Fibroblast of skin of abdomen (primary cell): ENCODE data around the gene MARK3.
A peak's percentile ranks its signal among the peaks of the same experiment; 100 is the strongest.

ENCODE experiments used
- DNase-seq: peaks from one replicate; pipeline ENCODE4 v3.0.0-alpha.2; 2013

The MARK3 gene

DNA sequence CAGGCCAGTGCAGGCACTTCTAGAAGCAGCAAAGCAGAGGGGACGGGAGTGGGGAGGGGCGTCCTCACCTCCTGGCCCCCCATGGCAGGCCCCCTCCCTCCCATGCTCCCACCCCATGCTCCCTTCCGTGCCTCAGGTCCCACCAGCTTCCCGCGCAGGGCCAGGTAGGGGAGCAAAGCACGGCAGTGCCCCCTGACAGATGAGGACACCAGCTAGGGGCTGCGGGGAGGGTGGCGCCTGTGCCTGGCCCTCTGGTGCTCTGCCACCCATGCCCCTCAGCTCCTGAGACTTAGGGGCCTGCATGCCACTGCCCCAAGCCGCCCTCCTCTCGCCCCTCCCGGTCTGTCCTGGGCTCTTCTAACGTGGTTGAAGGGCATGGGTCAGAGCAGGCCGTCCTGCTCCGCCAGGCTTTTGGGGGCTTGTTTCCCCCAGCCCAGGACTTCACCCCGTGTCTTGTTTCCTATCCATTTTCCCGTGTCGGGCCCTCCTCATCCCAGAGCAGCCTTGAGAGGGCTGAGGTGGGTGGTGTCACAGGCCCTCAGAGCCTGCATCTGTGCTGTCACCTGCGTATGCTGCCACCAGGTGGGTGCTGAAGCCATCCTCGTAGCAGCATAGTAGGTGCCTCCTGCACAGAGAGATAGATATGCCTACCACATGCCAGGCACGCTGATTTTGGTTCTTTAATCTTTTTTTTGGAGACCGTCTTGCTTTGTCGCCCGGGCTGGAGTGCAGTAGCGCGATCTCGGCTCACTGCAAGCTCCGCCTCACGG lies 154.0 kb downstream of the MARK3 start:
- DNase-seq, result no peak

DNA sequence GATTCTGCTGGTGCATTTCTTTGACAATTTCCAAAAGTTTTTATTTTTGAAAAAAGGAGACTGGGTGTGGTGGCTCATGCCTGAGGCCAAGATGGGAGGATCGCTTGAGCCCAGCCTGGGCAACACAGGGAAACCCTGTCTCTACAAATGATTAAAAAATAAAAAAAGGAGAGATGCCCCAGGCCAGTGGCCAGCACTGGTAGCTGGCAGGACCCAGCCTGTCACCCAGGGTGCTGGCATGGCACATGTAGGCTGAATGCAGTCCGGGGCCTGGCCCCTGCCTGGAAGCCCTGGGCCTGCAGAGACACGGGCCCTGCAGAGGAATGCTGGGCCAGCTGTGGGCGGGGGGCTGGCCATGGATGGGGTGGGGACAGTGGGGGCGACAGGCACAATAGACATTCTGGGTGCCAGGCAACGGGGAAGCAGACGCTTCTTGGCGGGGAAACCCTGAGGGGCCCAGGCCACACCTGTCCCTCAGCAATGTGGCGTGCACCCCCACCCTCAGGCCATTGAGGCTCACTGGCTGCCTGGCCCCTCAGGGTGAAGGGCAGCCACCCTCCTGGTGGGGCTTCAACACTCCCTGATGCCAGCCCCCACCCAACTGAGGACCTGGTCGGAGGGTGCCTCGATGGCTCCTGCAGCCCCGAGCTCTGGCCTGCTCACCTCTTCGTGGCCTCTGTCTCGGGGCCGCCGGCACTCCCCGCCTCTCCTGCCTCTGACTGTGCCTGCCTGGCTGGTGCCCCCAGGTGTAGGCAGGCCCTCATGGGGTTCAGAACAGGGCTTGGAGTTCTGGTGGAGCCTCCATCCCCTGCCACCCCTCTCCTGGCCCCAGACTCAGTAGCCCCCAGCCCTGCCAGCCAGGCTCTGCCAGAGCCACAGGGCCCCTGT lies 155.8 kb downstream of the MARK3 start:
- no peak for DNase-seq

DNA sequence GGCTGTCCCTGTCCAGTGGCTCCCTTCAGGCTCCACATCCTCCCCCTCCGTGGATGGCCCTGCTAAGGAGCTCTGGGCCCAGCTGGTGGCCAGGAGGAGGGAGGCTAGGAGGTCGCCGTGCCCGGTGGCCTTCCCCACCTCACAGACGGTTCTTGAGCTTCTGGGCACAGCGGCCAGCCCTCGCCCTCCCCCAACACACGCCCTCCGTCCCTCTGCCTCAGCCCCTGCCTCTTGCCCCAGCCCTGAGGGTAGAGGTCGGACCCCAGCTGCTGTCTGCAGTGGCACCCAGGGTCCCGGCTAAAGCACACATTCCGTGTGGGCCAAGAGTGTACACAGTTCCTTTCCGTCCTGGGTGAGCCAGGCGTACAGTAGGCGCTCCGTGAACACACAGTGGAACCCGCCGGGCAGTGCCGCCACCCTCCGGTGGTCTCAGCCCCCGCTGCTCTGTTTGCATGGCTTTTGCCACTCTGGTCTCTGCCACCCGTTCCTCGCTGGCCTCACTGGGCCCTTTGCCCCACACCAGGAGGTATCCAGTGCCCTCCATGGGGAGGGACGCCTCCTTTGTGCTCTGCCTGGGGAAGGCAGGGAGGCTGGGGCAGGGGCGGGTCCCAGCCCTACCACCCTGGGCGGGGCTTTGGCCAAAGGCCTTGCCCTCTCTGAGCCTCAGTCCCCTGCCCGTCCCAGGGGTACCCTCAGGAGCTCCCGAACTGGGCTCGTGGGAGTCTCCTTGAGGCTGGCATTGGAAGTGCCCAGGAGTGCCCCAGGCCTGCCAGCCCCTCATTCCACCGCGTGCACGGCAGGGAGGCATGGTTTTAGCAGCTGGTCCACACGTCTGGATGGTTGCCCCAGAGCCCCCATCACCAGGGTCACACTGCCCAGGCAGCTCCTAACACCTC lies 156.7 kb downstream of the MARK3 start:
- no peak for DNase-seq

DNA sequence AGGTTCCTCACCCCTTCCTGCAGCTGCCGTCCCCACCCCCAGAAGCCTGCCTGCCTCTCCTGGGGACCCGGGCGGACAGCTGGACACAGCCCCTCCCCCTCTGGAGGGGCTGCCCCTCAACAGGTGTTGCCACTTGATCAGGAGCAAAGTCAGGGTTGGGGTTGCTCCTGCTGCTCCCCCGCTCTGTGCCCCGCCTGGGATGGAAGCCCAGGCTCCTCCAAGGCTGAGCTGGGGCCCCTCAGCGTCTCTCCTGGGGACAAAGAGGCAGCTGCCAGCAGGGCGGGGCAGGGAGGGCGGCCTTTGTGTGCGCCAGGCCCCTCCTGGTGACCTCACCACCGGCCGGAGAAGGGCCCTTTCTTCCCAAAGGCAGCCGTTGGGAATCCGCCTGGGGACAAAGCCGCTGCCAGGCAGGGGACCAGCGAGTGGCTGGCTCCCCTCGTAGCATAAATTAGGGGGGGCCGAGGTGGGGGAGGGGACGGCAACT lies 157.4 kb downstream of the MARK3 start:
- no peak for DNase-seq

DNA sequence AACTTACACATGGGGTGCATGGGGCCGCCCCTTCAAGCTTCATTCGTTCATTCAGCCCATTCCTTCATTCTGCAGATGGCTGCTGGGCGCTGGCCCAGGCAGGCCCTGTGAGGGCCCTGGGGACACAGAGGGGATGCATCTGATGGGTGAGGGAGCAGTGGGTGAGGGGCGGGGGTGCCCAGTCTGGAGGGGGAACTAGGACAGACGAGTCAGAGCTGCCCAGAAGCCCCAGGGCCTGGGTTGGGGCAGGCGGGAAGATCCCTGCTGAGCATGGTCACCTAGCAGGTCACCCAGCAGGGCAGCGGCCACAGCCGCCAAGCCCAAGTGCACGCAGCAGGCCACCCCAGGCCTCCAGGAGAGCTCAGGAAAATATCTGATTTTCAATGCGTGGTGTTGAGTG lies 157.9 kb downstream of the MARK3 start:
- DNase-seq, result no peak

DNA sequence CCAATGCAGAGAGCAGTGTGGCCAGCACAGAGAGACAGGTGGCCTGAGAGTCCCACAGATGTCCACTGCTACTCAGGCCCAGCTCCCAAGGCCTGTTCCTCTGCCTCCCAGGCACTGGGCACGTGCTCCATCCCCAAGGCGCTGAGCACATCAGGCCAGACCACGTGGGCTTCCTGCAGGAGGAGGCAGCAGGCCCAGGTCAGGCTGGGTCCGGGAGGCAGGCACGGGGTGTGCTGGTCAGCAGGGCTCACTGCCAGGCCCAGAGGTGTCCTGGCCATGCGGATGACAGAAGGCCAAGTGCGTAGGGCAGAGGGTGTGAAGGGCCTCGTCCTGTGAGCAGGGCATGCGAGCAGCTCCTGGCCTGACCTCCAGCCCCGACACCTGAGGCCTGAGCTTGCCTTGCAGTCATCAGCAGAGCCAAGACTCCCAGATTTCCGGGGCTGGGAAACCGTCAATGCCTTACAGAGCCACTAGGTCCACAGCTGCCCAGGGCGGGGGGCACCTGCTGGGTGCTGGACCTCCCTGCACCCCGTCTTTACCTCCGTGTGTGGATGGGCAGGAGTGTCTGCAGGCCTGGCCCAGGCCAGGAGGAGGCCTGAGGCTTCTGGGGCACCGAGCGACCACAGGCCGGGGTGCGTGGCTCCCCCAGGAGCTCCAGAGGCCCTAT lies 158.6 kb downstream of the MARK3 start:
- no peak for DNase-seq

DNA sequence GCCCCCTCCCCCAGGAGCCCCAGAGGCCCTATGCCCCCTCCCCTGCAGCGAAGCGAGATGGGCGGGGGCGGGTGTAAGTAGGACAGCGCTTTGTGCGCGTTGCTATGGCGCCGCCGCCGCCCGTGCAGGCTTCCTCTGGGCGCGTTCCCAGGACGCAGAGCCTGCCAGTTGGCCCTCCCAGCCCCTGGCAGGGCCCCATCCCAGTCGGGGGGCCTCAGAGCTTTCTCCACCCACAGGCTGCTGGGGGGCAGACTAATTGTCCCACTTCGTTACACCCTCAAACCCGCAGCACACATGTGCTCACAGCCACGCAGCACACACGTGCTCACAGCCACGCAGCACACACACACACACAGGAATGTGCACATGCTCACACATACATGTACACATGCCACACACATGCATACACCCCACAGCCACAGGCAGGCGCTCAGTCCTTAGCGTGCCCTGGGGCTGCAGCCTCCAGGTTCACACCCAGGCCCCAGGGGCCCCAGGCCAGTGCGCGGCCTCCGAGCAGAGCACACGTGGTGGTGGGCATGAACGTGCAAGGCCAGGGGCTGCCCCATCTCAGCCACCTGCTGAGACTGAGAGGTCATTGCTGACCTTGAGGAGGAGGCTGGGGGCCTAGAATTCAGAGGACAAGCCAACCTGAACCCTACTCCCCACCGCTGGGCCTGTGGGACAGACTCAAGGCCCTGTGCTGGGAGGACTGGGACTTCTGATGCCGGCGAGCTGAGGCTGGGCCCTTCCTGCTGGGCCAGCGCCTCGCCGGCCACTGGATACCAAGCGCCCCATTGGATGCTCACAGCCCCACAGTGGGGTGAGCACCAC lies 159.4 kb downstream of the MARK3 start:
- no peak for DNase-seq

DNA sequence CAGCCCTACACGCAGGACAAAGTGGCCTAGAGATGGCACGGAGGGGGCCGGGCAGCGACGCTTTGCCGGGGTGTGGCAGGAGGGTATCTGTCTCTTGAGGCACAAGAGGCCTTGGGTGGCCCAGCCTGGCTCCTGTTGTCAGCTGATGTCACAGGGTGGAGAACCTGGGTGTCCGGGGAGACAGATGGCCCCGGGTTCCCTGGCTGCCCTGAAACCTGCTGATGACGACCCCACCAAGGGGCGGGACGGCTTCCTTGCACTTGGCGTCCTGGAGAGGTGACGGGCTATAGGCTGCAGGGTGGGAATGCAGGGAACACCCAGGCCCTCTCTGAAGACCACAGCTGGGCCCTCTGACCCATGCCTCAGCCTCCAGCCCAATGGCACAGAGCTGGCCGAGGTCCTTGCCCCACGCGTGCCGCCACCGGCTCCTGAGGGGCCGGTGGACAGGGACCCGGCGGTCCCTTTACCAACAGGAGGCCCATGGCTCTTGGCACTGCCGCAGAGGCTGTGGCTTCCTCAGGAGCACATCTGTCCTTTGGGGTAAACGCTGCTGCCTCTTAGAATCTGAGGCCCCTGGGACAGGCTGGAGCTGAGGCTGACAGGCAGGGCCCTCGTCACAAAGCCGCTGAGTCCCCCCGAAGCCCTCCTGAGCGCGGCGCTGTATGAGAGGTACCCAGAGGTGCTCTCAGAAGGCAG lies 160.2 kb downstream of the MARK3 start:
- DNase-seq, result no peak

DNA sequence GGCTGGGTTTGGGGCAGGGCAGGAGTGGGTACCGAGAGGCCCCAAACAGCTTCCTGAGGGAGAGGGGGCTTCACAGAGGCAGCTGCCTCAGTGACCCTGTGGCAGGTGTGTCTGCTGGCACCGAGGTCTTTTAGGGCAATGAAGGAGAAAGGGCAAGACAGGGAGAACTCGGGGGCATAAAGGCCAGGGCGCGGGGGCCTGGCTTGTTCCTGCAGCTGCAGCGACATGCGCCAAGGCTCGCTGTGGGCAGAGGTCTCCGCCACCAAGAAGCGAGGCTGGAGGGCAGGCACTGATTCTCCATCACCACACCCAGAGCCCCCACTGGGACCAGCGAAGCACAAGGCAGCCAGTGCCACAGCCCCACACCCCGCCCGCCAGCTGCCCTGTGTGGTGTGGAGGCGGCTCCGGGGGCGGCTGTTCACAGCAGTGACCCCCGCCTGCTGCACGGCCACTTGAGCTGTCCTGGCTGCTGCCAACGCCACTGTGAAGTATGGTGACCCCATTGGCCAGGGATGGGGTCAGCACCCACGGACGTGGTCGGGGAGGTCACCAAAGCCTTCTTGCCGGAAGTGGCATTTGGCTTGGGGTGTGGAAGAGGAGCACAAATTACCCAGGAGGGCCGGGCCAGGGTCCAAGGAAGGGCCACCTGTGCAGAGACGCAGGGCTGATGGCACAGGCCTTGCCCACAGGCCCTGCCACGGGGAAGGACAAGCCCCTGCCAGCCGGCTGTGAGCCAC lies 160.9 kb downstream of the MARK3 start:
- DNase-seq, result no peak

DNA sequence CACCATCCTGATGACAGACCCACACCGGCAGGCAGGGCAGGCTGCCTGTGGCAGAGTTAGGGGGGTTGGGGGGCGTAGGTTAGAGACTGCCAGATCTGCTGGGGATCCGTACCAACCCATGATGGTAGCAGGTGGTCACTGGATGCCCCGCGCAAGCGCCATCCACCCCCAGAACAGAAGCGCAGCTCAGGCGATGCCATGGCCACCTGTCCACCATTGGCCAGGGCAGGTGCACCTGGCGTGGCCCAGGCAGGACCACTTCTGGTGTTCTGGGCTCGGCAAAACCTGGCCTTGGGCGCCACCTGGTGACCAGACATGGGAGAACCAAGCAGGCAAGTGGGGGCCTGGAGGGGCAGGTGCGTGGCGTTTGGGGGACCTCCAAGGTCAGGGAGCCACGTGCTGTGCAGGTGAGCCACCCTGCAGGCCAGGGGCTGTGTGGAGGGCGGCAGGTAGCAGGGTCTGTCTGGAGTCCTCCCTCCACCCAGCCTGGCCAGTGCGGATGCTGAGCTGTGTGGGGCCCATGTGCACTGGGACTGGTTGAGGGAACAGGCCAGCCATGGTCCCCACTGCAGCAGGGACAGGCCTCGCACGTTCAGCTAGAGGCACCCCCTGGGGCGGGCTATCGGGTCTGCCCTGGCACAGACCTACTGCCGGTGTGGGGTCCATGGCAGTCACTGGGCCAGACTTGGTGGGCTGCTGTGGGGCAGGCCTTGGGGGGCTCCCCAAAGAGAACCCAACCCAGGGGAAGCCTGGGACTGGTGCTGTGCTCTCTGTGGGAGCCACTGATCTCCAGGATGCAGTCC lies 161.6 kb downstream of the MARK3 start:
- peak; percentile 37 for DNase-seq

DNA sequence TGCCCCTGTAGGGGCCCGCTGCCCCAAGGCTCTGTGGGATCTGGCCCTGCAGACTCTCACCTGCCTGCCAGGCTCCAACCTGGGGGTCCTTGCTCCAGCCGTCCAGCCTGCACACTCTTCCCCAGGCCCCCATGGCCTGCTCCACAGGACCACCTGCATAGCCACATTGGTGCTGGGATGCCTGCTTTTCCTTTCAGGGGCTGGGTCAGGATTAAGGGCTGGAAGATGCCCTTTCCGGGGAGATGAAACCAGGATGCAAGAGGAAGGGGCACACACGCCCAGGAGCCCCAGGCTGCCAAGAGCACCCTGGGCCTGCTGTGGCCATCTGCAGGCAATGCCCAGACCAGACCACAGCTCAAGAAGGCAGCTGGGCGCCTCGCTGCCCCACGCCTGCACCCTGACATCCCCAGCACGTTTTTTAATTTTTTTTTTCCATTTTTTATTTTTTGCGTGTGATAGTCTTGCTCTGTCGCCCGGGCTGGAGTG lies 162.3 kb downstream of the MARK3 start:
- no peak for DNase-seq

DNA sequence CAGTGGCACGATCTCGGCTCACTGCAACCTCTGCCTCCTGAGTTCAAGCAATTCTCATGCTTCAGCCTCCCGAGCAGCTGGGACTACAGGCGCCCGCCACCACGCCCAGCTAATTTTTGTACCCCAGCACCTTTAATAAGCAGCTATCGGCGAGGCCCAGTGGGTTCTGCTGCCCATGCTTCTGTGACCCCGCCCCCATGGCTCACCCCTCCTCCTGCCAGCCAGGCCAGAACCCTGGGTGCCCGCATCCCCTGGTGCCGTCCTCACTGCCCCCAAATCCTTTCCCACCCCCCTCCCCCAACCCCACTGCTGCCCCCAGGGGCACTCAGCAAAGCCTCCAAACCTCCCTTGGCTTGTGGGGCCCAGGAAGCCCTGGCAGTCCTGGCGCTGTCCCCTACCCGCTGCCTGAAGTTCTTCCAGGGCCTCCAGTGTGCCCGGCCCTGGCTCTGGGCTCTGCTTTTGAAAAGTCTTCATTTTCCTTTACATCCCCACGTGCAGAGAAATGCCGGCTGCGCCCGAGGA lies 162.8 kb downstream of the MARK3 start:
- no peak for DNase-seq

DNA sequence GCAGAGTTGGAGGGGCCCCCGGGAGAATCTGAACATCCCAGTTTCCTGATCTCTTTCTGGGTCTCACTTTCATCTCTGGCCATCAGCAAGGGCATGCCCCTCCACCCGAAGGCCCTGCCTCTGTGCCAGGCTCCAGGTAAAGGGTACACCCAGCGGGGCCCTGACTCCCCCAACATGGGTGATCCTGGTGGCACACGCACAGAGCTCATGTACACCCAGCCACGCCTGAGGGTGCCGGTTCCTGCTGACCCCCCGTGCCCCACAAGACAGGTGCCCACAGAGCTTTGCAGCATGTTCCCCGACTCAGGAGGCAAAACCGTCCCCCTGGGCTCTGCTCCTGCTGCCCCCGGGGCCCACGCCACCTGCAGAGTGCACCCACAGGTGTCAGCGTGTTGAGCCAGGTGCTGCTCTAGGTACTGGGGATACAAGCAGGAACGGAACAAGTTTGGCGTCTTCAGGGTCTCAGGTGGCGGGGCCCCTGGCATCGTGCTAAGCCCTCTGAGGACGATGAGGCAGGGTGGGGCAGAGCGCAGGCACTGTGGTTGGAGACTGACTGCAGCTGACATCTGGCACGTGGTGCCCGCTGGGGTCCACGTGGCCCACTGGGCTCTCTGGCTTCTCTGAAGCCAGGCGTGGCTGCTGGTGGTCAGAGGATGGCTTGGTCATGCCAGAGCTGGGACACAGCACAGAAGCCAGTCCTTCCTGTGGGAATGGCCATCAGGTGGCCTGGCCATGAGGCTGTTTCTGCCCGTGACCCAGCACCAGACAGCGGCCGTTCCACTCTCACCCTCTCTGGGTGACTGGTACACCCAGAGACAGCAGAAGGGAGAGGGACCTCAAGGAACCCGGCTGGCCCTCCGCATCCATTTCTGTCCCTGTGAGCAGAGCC lies 163.5 kb downstream of the MARK3 start:
- DNase-seq, result no peak

DNA sequence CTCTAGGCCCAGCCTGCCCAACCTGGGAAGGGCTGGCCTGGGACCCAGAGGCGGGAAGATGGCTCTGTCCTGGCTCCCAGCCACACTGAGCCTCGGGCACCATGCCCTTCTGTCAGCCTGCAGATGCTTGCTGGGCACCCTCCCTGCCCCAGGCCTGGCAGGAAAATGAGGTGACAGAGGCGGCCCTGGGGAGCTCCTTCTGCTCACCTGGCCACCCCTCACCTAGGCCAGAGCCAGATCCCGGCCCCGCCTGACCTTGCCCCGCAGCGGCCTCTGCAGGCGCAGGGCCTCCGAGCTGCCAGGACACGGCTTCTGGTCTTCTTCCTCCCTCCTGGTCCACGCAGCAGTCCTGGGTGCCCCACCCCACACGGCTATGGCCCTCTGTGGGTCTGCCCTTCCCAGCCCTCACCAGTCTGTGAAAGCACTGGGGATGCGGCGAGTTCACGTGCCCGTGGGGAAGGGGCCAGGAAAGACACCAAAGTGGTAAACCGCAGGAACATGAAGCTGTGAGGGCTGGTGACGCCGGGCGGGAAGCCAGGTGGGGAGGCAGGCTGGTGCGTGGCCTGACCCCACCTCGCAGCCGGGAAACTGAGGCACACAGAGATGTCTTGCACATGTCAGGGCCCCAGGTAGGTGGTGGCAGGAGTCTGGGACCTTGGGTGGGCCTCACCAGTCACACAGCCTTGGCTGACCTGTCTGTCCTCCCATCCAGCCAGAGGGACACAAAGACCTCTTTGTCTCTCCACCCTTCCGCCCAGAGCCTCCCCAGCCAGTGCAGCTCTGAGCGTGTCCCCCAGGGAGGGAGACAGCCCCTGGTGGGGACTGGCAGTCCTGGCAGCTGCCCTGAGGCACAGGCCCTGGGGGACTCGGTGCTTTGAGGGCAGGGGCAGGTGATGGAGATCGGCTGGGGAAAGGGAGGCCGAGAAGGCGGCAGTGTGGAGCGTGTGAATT lies 164.4 kb downstream of the MARK3 start:
- DNase-seq, result no peak

DNA sequence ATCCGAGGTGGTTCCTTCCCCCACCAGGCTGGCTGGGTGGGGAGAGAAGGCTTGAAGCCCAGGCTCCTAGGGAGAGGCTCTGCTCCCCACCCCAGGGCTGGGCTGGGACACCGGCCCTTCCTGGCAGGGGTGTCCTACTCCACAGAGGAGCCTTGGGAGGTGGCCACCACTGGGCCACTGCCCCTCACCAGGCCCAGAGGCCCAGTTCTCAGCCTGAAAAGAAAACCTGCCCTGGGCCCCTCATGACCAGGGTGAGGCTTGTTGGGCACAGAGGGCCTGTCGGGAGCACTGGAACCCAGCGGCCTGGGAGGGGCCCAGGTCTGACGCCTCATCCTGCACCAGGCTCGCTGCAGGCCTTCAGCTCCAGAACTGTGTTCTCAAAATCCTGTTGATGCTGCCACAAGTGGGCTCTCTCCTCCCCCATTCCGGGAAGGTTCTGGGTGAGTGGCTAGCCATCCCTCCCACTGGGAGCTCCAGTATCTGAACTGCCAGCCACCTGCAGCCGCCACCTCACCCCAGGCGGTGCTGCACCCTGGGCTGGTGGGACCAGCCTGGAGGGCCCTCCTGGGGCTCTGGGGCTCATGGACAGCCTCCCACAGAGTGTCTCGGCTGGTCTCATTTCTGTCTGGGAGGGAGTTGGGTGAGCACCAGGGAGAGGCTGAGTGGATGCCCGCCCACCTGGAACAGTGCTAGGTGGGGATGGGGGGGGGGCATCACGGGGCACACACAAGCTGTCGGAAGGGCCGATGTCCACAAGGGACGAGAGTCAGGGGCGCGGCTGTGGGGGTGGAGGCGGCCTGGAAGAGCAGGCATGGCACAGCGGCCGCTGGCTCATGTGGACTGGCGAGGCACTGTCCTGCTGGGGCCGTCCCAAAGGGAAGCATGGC lies 165.5 kb downstream of the MARK3 start:
- DNase-seq, result no peak
